GM12873 (cell line): ENCODE results near the gene WHAMM.

Experiments used
- TF ChIP-seq, protein P1 (sequence below): IDR thresholded peaks from 2 replicates; pipeline ENCODE4 v1.5.1; 2012; ENCODE audit warnings: low read depth, mild to moderate bottlenecking, moderate library complexity, low read length, control low read depth; ENCODE audit not compliant: insufficient read depth; ENCODE audit errors: missing control alignments

WHAMM gene

DNA sequence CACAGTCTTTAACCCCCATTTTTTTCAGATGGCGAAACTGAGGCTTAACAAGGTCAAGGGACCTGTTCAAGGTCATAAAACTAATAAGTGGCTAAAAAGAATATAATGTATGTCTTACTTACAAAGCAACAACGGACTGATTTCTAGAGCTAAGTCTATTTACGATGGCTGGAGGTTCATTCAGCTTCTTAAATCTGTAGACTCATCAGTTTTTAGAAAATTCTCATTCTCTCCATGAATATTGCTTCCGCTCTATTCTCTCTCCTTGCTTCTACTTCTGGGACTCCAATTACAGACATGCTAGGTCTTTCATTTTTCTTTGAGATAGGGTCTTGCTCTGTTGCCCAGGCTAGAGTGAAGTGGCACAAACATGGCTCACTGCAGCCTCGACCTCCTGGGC, 68.9 kb downstream of the WHAMM start:
- TF ChIP-seq, protein P1, sequence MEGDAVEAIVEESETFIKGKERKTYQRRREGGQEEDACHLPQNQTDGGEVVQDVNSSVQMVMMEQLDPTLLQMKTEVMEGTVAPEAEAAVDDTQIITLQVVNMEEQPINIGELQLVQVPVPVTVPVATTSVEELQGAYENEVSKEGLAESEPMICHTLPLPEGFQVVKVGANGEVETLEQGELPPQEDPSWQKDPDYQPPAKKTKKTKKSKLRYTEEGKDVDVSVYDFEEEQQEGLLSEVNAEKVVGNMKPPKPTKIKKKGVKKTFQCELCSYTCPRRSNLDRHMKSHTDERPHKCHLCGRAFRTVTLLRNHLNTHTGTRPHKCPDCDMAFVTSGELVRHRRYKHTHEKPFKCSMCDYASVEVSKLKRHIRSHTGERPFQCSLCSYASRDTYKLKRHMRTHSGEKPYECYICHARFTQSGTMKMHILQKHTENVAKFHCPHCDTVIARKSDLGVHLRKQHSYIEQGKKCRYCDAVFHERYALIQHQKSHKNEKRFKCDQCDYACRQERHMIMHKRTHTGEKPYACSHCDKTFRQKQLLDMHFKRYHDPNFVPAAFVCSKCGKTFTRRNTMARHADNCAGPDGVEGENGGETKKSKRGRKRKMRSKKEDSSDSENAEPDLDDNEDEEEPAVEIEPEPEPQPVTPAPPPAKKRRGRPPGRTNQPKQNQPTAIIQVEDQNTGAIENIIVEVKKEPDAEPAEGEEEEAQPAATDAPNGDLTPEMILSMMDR, result no peak

DNA sequence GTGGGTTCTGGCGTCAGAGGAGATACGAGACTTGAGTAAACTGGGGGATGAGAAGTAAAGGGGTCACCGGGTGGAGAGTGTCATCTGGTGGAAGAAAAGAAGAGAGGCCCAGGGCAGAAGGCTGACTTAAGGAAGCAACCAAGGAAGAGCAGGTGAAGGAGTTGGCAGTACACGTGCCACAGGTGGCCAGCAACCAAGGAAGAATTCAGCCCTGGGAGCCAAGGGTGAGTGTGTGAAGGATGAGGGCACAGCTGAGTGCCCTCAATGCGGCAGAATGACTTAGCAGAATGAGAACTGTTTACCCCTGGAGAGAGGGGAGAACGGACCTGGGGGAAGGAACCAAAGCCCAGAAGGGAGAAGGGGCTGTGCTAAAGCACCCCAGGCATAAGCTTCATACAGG, 71.3 kb downstream of the WHAMM start:
- TF ChIP-seq, protein P1, result no peak

DNA sequence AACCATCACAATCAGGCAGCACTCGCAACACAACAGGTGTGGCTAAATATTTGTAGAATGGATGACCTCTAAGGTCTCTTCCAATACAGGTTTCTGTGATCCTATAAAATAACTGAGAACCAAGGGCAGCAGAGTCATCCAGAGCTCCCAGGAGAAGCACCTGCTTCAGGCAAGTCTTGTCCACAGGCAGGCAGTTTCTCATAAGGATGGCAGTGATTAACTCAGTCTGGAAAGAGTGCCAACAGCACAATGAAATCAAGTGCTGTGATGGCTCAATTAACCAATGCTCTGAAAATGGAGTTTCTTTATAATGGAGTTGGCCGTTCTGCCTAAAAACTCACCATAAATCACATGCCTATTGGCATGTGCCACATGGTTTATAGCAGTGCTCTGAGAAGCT, 72.3 kb downstream of the WHAMM start:
- TF ChIP-seq, protein P1, result no peak

DNA sequence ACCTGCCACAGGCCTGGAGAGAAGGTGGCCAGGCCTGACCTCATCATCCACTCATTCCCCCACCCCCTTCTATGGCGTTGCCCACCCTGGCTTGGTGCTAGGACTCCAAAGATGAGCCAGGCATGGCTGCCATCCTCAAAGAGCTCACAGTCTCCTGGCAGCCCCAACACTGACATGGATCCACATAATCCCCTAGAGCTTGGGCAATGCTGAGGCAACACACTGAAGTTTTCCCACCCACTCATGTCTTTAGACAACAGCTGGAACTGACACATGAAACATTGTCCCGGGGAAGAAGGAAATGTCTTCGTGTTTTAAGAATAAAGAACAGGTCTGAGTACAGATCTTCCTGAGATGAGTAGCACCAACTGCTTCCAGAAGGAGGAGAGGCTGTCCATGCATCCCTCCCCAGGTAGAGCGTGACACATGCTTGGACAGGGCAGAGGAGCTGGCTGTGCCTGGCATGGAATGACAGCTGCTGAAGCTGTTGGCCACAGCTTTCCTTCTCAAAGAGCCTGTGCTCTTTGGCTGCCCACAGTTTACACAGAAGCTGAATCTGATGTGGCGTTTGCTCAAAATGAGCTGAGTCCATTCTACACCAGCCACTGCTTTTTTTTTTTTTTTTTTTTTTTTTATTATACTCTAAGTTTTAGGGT, 73.0 kb downstream of the WHAMM start:
- TF ChIP-seq, protein P1, result no peak
